Progenitor cell of endocrine pancreas (in vitro differentiated cells): Measurements from ENCODE around the gene KLF1. TPM values are rescaled to one million over a fixed set of nuclear protein-coding genes. Genes with fewer than 3 reads are reported as not detected.

ENCODE experiments used
- DNase-seq: peaks from one replicate; pipeline ENCODE4 v3.0.0; 2021; ENCODE audit warnings: low spot score; ENCODE audit not compliant: unreplicated experiment
- H3K27ac Mint-ChIP-seq: 2 replicates; pipeline ENCODE4 v1.8.0; 2021; ENCODE audit warnings: mild to moderate bottlenecking, moderate library complexity, mixed read lengths
- H3K27me3 Mint-ChIP-seq: 2 replicates; pipeline ENCODE4 v1.8.0; 2021; ENCODE audit warnings: mixed read lengths
- H3K36me3 Mint-ChIP-seq: 2 replicates; pipeline ENCODE4 v1.8.0; 2022; ENCODE audit warnings: mixed read lengths; ENCODE audit not compliant: insufficient read depth
- H3K4me1 Mint-ChIP-seq: 2 replicates; pipeline ENCODE4 v1.8.0; 2021; ENCODE audit warnings: low read depth, mixed read lengths
- H3K4me3 Mint-ChIP-seq: 2 replicates; pipeline ENCODE4 v1.8.0; 2021; ENCODE audit warnings: low read depth, mild to moderate bottlenecking, moderate library complexity, mixed read lengths
- H3K9me3 Mint-ChIP-seq: 2 replicates; pipeline ENCODE4 v1.8.0; 2021; ENCODE audit warnings: low read depth, mixed read lengths
- CTCF ChIP-seq: fragments of 200-600 bp; sonication (generic); IDR thresholded peaks from one replicate; pipeline ENCODE4 v1.5.0; 2021; ENCODE audit warnings: antibody characterized with exemption, mild to moderate bottlenecking; ENCODE audit not compliant: unreplicated experiment
- long read RNA-seq: library from polyadenylated mRNA; unstranded; transcript quantifications from one replicate; pipeline ENCODE4 v2.0.0, GENCODE V29; 2020
- total RNA-seq: library from RNA; stranded (reverse); gene quantifications from 2 replicates; pipeline ENCODE4 v1.2.1, GENCODE V29; 2021

The KLF1 gene
- not detected in 2 replicates for total RNA-seq
- long read RNA-seq: 0 reads

- H3K4me1 Mint-ChIP-seq: peaks cover 17% of the 10 kb centered on the region
- DNase-seq: no peak
- H3K27me3 Mint-ChIP-seq: peaks cover 12% of the 10 kb centered on the region
- peak within 1 kb of the TSS; percentile 69 for H3K4me3 Mint-ChIP-seq
- no peaks in the 10 kb centered on the region for H3K36me3 Mint-ChIP-seq
- TF ChIP-seq CTCF: no peak
- H3K9me3 Mint-ChIP-seq: no peaks in the 10 kb centered on the region
- H3K27ac Mint-ChIP-seq: no peak within 1 kb of the TSS
These were observed at the start of gene KLF1 for GRCh38 chr19:12886969-12887747. Gene KLF1, minus strand, starts transcription at chr19:12887201. Its CDS starts 61 bp downstream, at chr19:12887140.

- peaks cover 17% of the 10 kb centered on the region for H3K36me3 Mint-ChIP-seq
- H3K27ac Mint-ChIP-seq: no peak overlapping the region
- no peak for DNase-seq
- TF ChIP-seq CTCF: no peak
- peaks cover 32% of the 10 kb centered on the region for H3K4me1 Mint-ChIP-seq
- H3K27me3 Mint-ChIP-seq: no peaks in the 10 kb centered on the region
- H3K9me3 Mint-ChIP-seq: no peaks in the 10 kb centered on the region
- H3K4me3 Mint-ChIP-seq: no peak overlapping the region
These were observed 49.6 kb upstream of the KLF1 start for GRCh38 chr19:12936582-12936981.

- Mint-ChIP-seq H3K4me1 (peaks cover 27% of the 10 kb centered on the region), H3K9me3 (no peaks in the 10 kb centered on the region), H3K4me3 (peak overlapping the region; percentile 19), H3K27ac (no peak overlapping the region), H3K27me3 (no peaks in the 10 kb centered on the region), H3K36me3 (peaks cover 10% of the 10 kb centered on the region)
- no peak for TF ChIP-seq CTCF
- DNase-seq: no peak
These were observed 48.1 kb upstream of the KLF1 start for GRCh38 chr19:12935071-12935470.

- H3K4me1 Mint-ChIP-seq: peaks cover 19% of the 10 kb centered on the region
- no peak for TF ChIP-seq CTCF
- H3K4me3 Mint-ChIP-seq: peak within 1 kb of the TSS; percentile 93
- DNase-seq: peak; percentile 77
- H3K36me3 Mint-ChIP-seq: peaks cover 4% of the 10 kb centered on the region
- no peaks in the 10 kb centered on the region for H3K9me3 Mint-ChIP-seq
- H3K27ac Mint-ChIP-seq: peak within 1 kb of the TSS; percentile 95
- no peaks in the 10 kb centered on the region for H3K27me3 Mint-ChIP-seq
These were observed 46.5 kb upstream of the KLF1 start, which contains the start of gene FARSA for GRCh38 chr19:12933287-12934072. Gene FARSA, minus strand, starts transcription at chr19:12933711. Its CDS starts 15 bp downstream, at chr19:12933696.
